Natural killer cell (primary cell): Measurements from ENCODE around the gene KLHDC8B. TPM values are rescaled to one million over a fixed set of nuclear protein-coding genes. Genes with fewer than 3 reads are reported as not detected.

Source experiments
- ATAC-seq, 3 donors: fragments of 150-1000 bp in 2 of 3; fragments of 200-7000 bp in 1 of 3; cut with Tn5 transposase; 1 replicate in 1 of 3; 2 replicates in 2 of 3; pipeline ENCODE4 v1.10.0; 2021; ENCODE audit warnings: mild to moderate bottlenecking in 2 of 3, moderate library complexity in 2 of 3
- DNase-seq, 2 donors: peaks; one replicate each; pipeline versions ENCODE4 v3.0.0 to v3.0.0-alpha.2; 2013 to 2021; ENCODE audit warnings: mixed read lengths in 1 of 2
- H3K27ac ChIP-seq: one replicate; pipeline ENCODE4 v1.5.1; 2013; ENCODE audit warnings: mild to moderate bottlenecking, low read length
- H3K27me3 ChIP-seq: one replicate; pipeline ENCODE4 v1.6.1; 2013; ENCODE audit warnings: low read length; ENCODE audit not compliant: control insufficient read depth, insufficient read depth
- H3K36me3 ChIP-seq: one replicate; pipeline ENCODE4 v1.6.1; 2013; ENCODE audit warnings: low read length; ENCODE audit not compliant: control insufficient read depth, insufficient read depth
- H3K4me1 ChIP-seq: one replicate; pipeline ENCODE4 v1.6.1; 2013; ENCODE audit warnings: low read length; ENCODE audit not compliant: control insufficient read depth, insufficient read depth
- H3K4me3 ChIP-seq: one replicate; pipeline ENCODE4 v1.5.1; 2013; ENCODE audit warnings: low read length
- H3K9me3 ChIP-seq: one replicate; pipeline ENCODE4 v1.6.1; 2013; ENCODE audit warnings: low read length; ENCODE audit not compliant: control insufficient read depth, insufficient read depth
- H3K27ac Mint-ChIP-seq, 2 donors: one replicate each; pipeline ENCODE4 v1.8.0; 2022; ENCODE audit warnings: mild to moderate bottlenecking in 2 of 2, mixed read lengths in 2 of 2, moderate library complexity in 1 of 2
- H3K27me3 Mint-ChIP-seq, 2 donors: one replicate each; pipeline ENCODE4 v1.8.0; 2022; ENCODE audit warnings: low read depth in 2 of 2, mixed read lengths in 2 of 2
- H3K36me3 Mint-ChIP-seq: one replicate; pipeline ENCODE4 v1.8.0; 2022; ENCODE audit warnings: mixed read lengths
- H3K4me1 Mint-ChIP-seq, 2 donors: one replicate each; pipeline ENCODE4 v1.8.0; 2022; ENCODE audit warnings: mixed read lengths in 2 of 2
- H3K4me3 Mint-ChIP-seq: one replicate; pipeline ENCODE4 v1.8.0; 2022; ENCODE audit warnings: mild to moderate bottlenecking, moderate library complexity, mixed read lengths
- H3K9me3 Mint-ChIP-seq, 2 donors: one replicate each; pipeline ENCODE4 v1.8.0; 2022; ENCODE audit warnings: mixed read lengths in 2 of 2
- WGBS: methylation state at CpG from one replicate; pipeline ENCODE4 v1.1.7; 2013; ENCODE audit warnings: missing lambda C conversion rate; ENCODE audit not compliant: insufficient coverage; 5-methylcytosine and 5-hydroxymethylcytosine counted together
- intact Hi-C: fragments of 100-400 bp; cut with micrococcal nuclease; formaldehyde crosslinking; loops from one replicate; pipeline ENCODE4 v1.14.2; 2022
- total RNA-seq, 4 donors: library from RNA; stranded (reverse); fragments of 120-200 nt in 1 of 4; gene quantifications; one replicate each; pipeline versions ENCODE4 v1.2.3 to v1.2.4, GENCODE V29; 2013 to 2022
- TF ChIP-seq, protein P1 (sequence below): fragments of 200-600 bp; IDR thresholded peaks from one replicate; pipeline ENCODE4 v1.8.0; 2022; ENCODE audit warnings: antibody characterized with exemption

KLHDC8B gene
- total RNA-seq, 3 donors from 2014 or later (not counting 1 experiment from before 2014, with no cell fraction given): 2.4 to 7.0 (median 3.5) TPM

DNA sequence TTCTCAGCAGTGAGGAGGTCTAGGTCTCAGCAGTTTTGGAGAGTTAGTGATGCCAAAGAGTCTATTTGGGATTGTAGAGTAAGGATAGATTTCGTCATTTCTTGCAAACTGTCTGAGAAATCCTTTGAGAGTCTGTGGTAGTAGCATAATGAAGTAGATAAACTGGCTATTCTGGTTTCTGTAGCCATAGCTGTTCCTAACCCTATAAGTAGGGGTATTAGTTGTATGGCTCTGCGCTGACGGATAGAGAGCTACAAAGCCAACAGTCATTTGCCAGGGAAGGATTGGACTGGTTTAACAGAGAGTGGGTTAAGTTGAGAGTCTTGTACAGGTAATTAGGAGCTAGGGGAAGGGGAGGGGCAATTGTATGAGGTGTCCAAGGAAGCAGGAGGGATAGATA, 50.6 kb downstream of the KLHDC8B start:
- TF ChIP-seq, protein P1, sequence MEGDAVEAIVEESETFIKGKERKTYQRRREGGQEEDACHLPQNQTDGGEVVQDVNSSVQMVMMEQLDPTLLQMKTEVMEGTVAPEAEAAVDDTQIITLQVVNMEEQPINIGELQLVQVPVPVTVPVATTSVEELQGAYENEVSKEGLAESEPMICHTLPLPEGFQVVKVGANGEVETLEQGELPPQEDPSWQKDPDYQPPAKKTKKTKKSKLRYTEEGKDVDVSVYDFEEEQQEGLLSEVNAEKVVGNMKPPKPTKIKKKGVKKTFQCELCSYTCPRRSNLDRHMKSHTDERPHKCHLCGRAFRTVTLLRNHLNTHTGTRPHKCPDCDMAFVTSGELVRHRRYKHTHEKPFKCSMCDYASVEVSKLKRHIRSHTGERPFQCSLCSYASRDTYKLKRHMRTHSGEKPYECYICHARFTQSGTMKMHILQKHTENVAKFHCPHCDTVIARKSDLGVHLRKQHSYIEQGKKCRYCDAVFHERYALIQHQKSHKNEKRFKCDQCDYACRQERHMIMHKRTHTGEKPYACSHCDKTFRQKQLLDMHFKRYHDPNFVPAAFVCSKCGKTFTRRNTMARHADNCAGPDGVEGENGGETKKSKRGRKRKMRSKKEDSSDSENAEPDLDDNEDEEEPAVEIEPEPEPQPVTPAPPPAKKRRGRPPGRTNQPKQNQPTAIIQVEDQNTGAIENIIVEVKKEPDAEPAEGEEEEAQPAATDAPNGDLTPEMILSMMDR: no peak
- H3K4me1 ChIP-seq: no peaks in the 10 kb centered on the region
- intact Hi-C loops: no loop called here
- Mint-ChIP-seq H3K9me3 (no peaks in the 10 kb centered on the region), H3K27ac (no peak overlapping the region), H3K27me3 (peaks cover 0 to 7% of the 10 kb centered on the region in 2 donors), H3K4me3 (no peak overlapping the region), H3K4me1 (no peaks in the 10 kb centered on the region), H3K36me3 (no peaks in the 10 kb centered on the region)
- peaks cover 2% of the 10 kb centered on the region for H3K9me3 ChIP-seq
- 93% methylated on average over 3 of the region's 3 CpGs for WGBS
- DNase-seq (no peak), ATAC-seq (no peak)
- H3K27ac ChIP-seq: no peak overlapping the region
- no peaks in the 10 kb centered on the region for H3K27me3 ChIP-seq
- no peak overlapping the region for H3K4me3 ChIP-seq
- H3K36me3 ChIP-seq: no peaks in the 10 kb centered on the region

Other genes starting within 250 kb of the KLHDC8B start
- 10 to 100 TPM; 28.8 to 31.3 (median 30.6) TPM for gene P4HTM, start 181.4 kb upstream of the KLHDC8B start, total RNA-seq
- 100 to 1,000 TPM; 113 to 167 (median 129) TPM for gene WDR6, start 164.2 kb upstream of the KLHDC8B start, total RNA-seq
- gene DALRD3, start 153.0 kb upstream of the KLHDC8B start, total RNA-seq: 10 to 100 TPM; 16.8 to 20.1 (median 18.0) TPM
- gene NDUFAF3, start 149.5 kb upstream of the KLHDC8B start, total RNA-seq: 10 to 100 TPM; 51.0 to 72.9 (median 66.1) TPM
- gene IMPDH2, start 142.2 kb upstream of the KLHDC8B start, total RNA-seq: 10 to 100 TPM; 45.6 to 85.7 (median 50.0) TPM
- gene QRICH1, start 77.5 kb upstream of the KLHDC8B start, total RNA-seq: 100 to 1,000 TPM; 220 to 230 (median 227) TPM
- gene QARS1, start 66.8 kb upstream of the KLHDC8B start, total RNA-seq: 100 to 1,000 TPM; 250 to 280 (median 258) TPM
- gene USP19, start 50.8 kb upstream of the KLHDC8B start, total RNA-seq: 10 to 100 TPM; 68.6 to 71.5 (median 68.6) TPM
- gene LAMB2, start 38.5 kb upstream of the KLHDC8B start, total RNA-seq: 1 to 10 TPM in 2 of 3 donors, under 1 TPM in 1; 0.75 to 1.7 (median 1.2) TPM
- 10 to 100 TPM; 13.8 to 20.6 (median 15.6) TPM for gene CCDC71, start 5.3 kb upstream of the KLHDC8B start, total RNA-seq
- 10 to 100 TPM in 2 of 3 donors, 1 to 10 TPM in 1; 8.8 to 12.7 (median 10.8) TPM for gene C3orf62, start 105.6 kb downstream of the KLHDC8B start, total RNA-seq
- 100 to 1,000 TPM; 110 to 138 (median 135) TPM for gene USP4, start 168.5 kb downstream of the KLHDC8B start, total RNA-seq
- 10 to 100 TPM; 34.7 to 70.0 (median 59.1) TPM for gene GPX1, start 186.8 kb downstream of the KLHDC8B start, total RNA-seq
- 100 to 1,000 TPM; 342 to 372 (median 370) TPM for gene RHOA, start 240.4 kb downstream of the KLHDC8B start, total RNA-seq
- 10 to 100 TPM; 35.4 to 40.7 (median 36.7) TPM for gene TCTA, start 240.8 kb downstream of the KLHDC8B start, total RNA-seq